HG02588 (cell line): ENCODE results near the gene IL17RE.
"Not testable (repeated sequence)": the region's sequence is repeated elsewhere in the genome, so short reads cannot be mapped to it uniquely, and the experiment has no call there.

Source experiments
- ATAC-seq: cut with Tn5 transposase; IDR thresholded peaks from one replicate; pipeline ENCODE4 v1.9.1; 2021; ENCODE audit warnings: mild to moderate bottlenecking, moderate library complexity; ENCODE audit not compliant: unreplicated experiment

Gene IL17RE

GRCh38 chr3:9902372-9903237 is at the start of gene IL17RE:
Gene IL17RE, plus strand, starts transcription at chr3:9902848. Its CDS starts 85 bp downstream, at chr3:9902933.
- ATAC-seq: no peak

DNA sequence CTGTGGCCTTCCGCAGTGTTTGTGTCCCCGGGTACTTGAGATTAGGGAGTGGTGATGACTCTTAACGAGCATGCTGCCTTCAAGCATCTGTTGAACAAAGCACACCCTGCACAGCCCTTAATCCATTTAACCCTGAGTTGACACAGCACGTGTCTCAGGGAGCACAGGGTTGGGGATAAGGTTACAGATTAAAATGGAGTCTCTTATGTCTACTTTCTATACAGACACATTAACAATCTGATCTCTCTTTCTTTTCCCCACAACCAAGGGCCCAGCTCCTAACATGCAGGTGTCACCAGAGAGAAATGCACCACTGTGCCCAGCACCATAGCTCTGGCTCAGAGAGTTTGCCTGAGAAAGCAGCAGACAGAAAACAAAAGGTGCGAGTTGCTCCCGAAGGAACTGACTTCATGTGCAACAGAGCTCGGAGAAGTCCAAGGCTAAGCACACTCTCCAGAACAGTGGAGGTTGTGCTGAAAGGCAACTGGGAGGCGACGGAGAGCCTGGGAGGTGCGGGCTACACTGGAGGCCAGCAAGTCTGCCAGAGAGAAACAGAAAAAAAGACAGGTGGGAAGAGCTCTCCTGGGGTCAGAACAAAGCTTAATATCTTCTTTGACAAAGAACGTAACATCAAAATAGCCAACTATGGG is 48.2 kb upstream of the IL17RE start:
- not testable (repeated sequence) for ATAC-seq

DNA sequence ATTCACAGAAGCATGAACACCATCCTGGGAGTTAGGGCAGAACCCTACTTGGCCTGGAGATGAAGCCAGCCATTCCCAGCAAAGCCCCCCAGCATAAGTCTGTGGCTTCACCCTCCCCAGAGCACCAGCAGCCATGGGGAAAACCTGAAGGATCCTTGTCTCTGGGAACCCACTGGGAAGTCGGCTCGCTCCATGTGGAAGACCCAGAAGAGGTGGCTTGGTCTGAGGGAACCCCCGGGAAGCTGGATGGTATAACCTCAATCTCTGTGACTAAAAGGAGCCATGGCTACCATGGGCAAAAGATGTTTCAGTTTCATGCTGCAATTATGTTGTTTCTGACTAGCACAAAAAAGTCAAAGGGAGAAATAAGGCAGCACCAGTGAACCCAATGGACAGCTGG is 47.1 kb upstream of the IL17RE start:
- no peak for ATAC-seq

GRCh38 chr3:9859530-9860025 is 43.1 kb upstream of the IL17RE start:
- ATAC-seq: no peak

DNA sequence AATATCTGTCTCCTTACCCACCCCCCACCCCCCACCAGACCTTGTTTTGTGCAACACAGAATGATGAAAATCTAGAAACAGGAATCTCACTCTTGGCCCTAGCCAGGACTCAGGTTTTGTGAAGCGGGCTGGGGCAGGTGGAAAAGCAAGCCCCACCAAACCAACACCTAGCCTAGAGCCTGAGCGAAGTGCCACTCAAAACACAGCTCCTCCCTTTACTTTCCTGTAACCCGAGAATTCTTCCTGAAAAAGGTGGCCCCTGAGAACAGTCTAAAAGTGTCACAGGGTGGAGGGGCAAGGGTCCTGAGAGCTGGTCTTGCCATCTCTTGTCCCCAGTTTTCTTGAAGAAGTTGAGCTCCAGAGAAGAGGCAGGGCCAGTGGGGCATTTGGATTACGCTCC is 41.4 kb upstream of the IL17RE start:
- no peak for ATAC-seq

GRCh38 chr3:9861626-9862130 is 41.0 kb upstream of the IL17RE start:
- ATAC-seq: no peak

- ATAC-seq: no peak
These were observed 40.1 kb upstream of the IL17RE start for GRCh38 chr3:9862391-9863057.

GRCh38 chr3:9863058-9863772 is 39.4 kb upstream of the IL17RE start:
- ATAC-seq: no peak

DNA sequence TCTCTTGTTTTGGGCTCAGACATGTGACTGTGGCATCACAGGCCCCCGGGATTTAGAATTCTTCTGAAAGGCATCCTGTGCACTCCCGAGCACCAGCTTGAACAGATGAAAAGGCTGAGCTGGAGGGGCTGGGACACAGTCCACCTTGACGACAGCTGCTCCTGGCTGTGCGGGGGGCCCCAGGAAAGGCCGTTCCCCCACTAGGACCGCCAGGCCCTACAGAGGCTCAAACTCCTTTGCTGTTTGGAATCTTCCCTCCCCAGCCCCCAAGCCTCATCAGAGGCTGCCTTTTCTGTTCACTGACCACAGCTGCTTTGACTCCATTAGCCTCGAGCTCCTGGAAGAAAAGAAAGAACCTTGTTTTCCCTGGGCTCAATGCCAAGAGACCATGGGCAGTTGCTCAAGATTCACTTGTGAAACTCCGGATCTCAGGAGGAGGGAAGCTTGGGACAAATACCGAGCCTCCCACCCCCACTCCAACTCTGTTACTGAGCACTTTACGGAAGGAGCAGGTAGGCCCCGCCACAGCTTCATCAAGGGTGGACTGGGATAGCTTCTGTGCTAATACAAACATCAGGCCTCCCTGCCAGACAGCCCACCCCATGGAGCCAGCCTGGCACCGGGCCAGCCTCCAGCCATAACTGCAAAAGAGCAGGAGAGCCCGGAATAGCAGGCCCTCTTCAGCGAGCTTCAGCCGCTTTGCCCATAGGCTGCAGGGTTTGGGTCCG is 38.3 kb upstream of the IL17RE start:
- no peak for ATAC-seq

DNA sequence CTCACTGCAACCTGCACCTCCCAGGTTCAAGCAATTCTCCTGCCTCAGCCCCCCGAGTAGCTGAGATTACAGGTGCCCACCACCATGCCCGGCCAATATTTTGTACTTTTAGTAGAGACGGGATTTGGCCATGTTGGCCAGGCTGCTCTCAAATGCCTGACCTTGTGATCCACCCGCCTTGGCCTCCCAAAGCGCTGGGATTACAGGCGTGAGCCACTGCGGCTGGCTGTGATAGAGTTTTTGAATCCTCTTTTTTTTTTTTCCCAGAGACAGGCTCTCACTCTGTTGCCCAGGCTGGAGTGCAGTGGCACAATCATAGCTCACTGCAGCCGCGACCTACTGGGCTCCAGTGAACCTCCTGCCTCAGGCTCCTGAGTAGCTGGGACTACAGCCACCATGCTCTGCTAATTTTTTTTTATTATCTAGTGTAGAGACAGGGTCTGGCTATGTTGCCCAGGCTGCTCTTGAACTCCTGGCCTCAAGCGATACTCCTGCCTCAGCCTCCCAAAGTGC is 37.5 kb upstream of the IL17RE start:
- not testable (repeated sequence) for ATAC-seq

- ATAC-seq: no peak
These were observed 36.0 kb upstream of the IL17RE start for GRCh38 chr3:9866639-9867038.

DNA sequence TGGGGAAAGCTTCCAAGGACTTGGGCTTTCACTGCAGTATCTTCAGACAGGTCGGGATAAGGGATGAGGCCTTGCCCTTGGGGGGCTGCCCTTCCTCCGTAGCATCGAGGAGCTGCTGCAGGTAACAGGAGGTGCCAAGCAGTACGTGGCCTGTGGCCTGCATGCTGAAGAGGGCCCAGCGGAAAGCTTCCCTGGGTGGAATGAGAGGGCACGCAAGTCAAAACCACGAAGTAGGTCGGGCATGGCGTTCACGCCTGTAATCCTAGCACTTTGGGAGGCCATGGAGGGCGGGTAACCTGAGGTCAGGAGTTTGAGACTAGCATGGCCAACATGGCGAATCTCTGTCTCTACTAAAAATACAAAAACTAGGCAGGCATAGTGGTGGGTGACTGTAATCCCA is 35.5 kb upstream of the IL17RE start:
- ATAC-seq: no peak

GRCh38 chr3:9869955-9870354 is 32.7 kb upstream of the IL17RE start:
- no peak for ATAC-seq

DNA sequence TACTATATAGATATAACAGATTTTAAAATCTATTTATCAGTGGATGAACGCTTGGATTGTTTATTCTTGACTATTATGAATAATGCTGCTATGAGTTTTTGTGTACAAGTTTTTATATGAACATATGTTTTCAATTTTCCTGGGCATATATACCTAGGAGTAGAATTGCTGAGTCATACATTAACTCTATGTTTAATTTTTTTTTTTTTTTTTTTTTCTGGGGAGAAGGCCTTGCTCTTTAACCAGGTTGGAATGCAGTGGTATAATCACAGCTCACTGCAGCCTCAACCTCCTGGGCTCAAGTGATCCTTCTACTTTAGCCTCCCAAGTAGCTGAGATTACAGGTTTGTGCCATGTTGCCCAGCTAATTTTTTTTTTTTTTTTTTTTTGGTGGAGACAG is 31.7 kb upstream of the IL17RE start:
- no peak for ATAC-seq

DNA sequence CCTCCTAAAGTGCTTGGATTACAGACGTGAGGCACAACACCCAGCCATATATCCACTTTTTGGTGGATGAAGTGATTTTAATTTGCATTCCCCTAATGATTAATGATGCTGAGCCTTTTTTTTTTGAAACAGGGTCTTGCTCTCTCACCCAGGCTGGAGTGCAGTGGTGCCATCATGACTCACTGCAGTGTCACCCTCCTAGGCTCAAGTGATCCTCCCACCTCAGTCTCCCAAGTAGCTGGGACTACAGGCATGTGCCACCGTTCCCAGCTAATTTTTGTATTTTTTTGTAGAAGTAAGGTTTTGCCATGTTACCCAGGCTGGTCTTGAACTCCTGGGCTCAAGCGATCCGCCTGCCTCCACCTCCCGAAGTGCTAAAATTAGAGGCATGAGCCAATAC is 30.6 kb upstream of the IL17RE start:
- not testable (repeated sequence) for ATAC-seq

- ATAC-seq: no peak
These were observed 27.2 kb upstream of the IL17RE start for GRCh38 chr3:9875448-9875847.

DNA sequence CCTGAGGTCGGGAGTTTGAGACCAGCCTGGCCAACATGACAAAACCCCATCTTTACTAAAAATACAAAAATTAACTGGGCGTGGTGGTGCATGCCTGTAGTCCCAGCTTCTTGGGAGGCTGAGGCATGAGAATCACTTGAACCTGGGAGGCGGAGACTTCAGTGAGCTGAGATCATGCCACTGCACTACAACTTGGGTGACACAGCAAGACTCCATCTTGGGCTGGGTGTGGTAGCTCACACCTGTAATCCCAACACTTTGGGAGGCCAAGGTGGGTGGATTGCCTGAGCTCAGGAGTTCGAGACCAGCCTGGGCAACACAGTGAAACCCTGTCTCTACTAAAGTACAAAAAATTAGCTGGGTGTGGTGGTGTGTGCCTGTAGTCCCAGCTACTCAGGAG is 26.4 kb upstream of the IL17RE start:
- not testable (repeated sequence) for ATAC-seq

DNA sequence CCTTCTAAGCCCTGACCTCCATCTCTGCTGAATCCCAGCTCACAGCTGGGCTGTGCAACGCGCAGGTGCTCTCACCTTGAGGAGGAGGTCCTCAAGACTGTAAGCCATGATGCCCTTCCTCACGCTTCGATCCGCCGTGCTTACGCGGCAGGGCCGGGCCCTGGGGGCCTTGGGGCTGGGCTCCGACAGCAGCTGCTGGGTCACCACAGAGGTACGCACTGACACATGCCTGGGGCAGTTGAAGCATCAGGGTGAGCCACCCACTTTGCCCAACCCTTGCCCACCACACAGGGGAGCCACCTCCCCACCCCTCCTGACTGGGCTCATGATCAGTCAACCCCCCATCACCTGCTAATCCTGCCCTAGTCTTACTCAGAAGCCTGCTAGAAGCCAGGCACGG is 25.7 kb upstream of the IL17RE start:
- ATAC-seq: no peak

GRCh38 chr3:9878700-9879099 is 23.9 kb upstream of the IL17RE start:
- ATAC-seq: no peak
